Measurements from ENCODE around the gene RNPEPL1.

DNA sequence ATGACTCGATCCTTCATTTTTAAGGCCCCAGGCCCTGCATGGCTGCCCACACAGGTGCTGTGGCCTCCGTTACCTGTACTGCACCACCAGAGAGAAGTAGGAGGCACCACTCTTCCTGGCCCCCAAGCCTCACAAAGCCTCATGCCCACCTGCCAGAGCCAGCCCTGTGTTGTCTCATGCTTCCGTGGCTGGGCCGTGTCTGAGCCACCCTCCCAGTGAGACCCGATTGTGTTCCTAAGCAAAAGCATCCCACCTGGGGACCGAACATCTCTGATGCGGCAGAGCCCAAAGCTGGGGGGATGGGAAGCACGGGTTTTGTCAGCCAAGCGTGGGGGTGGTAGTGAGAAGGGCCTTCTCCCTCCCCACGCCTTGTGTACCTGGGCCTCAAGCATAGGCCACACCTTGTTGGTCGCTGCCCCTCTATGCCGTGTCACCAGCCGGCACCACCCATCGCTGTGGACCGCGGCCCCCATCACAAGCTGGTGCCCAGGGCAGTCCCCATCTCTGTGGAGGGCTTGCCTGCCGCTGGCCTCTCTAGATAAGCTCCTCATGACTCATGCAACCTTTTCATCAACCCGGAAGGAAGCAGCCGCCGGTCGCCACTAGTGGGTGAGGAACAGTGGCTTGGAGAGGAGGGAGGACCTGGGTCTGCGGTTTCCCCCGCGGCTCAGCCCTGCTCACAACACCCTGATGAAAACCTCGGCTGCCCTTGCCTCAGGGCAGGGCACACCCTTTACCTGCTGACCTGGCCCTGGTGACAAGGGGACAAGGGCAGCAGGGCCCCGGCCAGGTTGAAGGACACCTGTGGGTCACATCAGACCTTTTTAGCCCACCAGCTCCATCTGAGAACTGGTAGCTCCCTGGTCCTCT lies 2.7 kb upstream of the RNPEPL1 start:
- TF ChIP-seq, protein P1, sequence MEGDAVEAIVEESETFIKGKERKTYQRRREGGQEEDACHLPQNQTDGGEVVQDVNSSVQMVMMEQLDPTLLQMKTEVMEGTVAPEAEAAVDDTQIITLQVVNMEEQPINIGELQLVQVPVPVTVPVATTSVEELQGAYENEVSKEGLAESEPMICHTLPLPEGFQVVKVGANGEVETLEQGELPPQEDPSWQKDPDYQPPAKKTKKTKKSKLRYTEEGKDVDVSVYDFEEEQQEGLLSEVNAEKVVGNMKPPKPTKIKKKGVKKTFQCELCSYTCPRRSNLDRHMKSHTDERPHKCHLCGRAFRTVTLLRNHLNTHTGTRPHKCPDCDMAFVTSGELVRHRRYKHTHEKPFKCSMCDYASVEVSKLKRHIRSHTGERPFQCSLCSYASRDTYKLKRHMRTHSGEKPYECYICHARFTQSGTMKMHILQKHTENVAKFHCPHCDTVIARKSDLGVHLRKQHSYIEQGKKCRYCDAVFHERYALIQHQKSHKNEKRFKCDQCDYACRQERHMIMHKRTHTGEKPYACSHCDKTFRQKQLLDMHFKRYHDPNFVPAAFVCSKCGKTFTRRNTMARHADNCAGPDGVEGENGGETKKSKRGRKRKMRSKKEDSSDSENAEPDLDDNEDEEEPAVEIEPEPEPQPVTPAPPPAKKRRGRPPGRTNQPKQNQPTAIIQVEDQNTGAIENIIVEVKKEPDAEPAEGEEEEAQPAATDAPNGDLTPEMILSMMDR (IDR thresholded peaks at IDR 0.05): no peak
- TF ChIP-seq POLR2A (IDR thresholded peaks at IDR 0.05; ENCODE audit: low read depth) (no peak), POLR2AphosphoS5 (IDR thresholded peaks at IDR 0.05) (peak in 1 of 2 donors; percentile 18), EP300 (IDR thresholded peaks at IDR 0.05) (no peak)
